SK-N-SH treated with all-trans-retinoic acid at 6 μM for 48 hours (cell line): ENCODE measurements around the gene TMUB2.

Source experiments
- ARNTL ChIP-seq: fragments of 450-650 bp; formaldehyde crosslinking; IDR thresholded peaks from 2 replicates; pipeline ENCODE4 v1.5.0; 2020; ENCODE audit warnings: low read depth, mild to moderate bottlenecking, moderate library complexity, borderline replicate concordance
- BACH2 ChIP-seq: fragments of 250-450 bp; sonication (Bioruptor Pico); IDR thresholded peaks from 2 replicates; pipeline ENCODE4 v1.9.0; 2021; ENCODE audit warnings: mild to moderate bottlenecking, borderline replicate concordance
- RARB ChIP-seq: fragments of 250-450 bp; sonication (Bioruptor Pico); IDR thresholded peaks from 2 replicates; pipeline ENCODE4 v1.8.0; 2021; ENCODE audit warnings: mild to moderate bottlenecking, moderate library complexity
- ZNF565 ChIP-seq: fragments of 450-650 bp; formaldehyde crosslinking; conservative IDR thresholded peaks from 2 replicates; pipeline ENCODE4 v1.5.0; 2020; ENCODE audit warnings: low read depth, mild to moderate bottlenecking, moderate library complexity
- ZNF70 ChIP-seq: fragments of 450-650 bp; formaldehyde crosslinking; IDR thresholded peaks from 2 replicates; pipeline ENCODE4 v1.5.0; 2020; ENCODE audit warnings: mild to moderate bottlenecking, moderate library complexity
- ZNF8 ChIP-seq: fragments of 450-650 bp; formaldehyde crosslinking; IDR thresholded peaks from 2 replicates; pipeline ENCODE4 v1.5.0; 2020; ENCODE audit warnings: mild to moderate bottlenecking, moderate library complexity
- TF ChIP-seq, protein P1 (sequence below): fragments of 250-450 bp; sonication (Bioruptor Pico); IDR thresholded peaks from 2 replicates; pipeline ENCODE4 v1.5.1; 2020; ENCODE audit warnings: low read depth, mild to moderate bottlenecking, moderate library complexity
- TF ChIP-seq, protein P2 (sequence below): fragments of 250-450 bp; sonication (Bioruptor Pico); IDR thresholded peaks from 2 replicates; pipeline ENCODE4 v1.8.0; 2020; ENCODE audit warnings: mild to moderate bottlenecking, moderate library complexity, borderline replicate concordance
- TF ChIP-seq, protein P3 (sequence below): fragments of 250-450 bp; sonication (Bioruptor Pico); IDR thresholded peaks from 2 replicates; pipeline ENCODE4 v1.5.0; 2020; ENCODE audit warnings: mild to moderate bottlenecking, moderate library complexity

DNA sequence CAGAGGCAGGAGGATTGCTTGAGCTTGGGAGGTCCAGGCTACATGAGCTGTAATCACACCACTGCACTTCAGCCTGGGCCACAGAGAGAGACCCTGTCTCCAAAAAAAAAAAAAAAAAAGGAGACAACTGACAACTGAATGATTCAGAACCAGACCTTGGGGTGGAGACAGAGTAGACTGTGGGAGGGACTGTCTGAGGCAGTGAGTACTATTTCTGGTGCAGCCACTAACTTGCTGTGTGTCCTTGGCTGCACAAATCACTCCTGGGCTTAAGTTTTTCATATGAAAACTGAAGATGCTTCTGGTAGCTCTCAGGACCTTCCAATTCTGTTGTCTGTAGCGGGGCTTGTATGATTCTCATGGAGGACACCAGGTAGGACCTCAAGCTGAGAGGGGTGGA lies 10.5 kb upstream of the TMUB2 start:
- TF ChIP-seq ZNF8 (CRISPR knock-in tag) (no peak), ZNF70 (CRISPR knock-in tag) (no peak), ARNTL (no peak), BACH2 (CRISPR knock-in tag) (no peak), RARB (no peak), ZNF565 (CRISPR knock-in tag) (no peak)
- TF ChIP-seq, protein P1, sequence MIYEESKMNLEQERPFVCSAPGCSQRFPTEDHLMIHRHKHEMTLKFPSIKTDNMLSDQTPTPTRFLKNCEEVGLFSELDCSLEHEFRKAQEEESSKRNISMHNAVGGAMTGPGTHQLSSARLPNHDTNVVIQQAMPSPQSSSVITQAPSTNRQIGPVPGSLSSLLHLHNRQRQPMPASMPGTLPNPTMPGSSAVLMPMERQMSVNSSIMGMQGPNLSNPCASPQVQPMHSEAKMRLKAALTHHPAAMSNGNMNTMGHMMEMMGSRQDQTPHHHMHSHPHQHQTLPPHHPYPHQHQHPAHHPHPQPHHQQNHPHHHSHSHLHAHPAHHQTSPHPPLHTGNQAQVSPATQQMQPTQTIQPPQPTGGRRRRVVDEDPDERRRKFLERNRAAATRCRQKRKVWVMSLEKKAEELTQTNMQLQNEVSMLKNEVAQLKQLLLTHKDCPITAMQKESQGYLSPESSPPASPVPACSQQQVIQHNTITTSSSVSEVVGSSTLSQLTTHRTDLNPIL = no peak
- TF ChIP-seq, protein P2, sequence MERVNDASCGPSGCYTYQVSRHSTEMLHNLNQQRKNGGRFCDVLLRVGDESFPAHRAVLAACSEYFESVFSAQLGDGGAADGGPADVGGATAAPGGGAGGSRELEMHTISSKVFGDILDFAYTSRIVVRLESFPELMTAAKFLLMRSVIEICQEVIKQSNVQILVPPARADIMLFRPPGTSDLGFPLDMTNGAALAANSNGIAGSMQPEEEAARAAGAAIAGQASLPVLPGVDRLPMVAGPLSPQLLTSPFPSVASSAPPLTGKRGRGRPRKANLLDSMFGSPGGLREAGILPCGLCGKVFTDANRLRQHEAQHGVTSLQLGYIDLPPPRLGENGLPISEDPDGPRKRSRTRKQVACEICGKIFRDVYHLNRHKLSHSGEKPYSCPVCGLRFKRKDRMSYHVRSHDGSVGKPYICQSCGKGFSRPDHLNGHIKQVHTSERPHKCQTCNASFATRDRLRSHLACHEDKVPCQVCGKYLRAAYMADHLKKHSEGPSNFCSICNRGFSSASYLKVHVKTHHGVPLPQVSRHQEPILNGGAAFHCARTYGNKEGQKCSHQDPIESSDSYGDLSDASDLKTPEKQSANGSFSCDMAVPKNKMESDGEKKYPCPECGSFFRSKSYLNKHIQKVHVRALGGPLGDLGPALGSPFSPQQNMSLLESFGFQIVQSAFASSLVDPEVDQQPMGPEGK = no peak
- TF ChIP-seq, protein P3, sequence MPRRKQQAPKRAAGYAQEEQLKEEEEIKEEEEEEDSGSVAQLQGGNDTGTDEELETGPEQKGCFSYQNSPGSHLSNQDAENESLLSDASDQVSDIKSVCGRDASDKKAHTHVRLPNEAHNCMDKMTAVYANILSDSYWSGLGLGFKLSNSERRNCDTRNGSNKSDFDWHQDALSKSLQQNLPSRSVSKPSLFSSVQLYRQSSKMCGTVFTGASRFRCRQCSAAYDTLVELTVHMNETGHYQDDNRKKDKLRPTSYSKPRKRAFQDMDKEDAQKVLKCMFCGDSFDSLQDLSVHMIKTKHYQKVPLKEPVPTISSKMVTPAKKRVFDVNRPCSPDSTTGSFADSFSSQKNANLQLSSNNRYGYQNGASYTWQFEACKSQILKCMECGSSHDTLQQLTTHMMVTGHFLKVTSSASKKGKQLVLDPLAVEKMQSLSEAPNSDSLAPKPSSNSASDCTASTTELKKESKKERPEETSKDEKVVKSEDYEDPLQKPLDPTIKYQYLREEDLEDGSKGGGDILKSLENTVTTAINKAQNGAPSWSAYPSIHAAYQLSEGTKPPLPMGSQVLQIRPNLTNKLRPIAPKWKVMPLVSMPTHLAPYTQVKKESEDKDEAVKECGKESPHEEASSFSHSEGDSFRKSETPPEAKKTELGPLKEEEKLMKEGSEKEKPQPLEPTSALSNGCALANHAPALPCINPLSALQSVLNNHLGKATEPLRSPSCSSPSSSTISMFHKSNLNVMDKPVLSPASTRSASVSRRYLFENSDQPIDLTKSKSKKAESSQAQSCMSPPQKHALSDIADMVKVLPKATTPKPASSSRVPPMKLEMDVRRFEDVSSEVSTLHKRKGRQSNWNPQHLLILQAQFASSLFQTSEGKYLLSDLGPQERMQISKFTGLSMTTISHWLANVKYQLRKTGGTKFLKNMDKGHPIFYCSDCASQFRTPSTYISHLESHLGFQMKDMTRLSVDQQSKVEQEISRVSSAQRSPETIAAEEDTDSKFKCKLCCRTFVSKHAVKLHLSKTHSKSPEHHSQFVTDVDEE (CRISPR knock-in tag) = no peak
